ENCODE measurements around the gene PTPRC.
A peak's percentile ranks its signal among the peaks of the same experiment; 100 is the strongest.

PTPRC gene

GRCh38 chr1:198635964-198636363 is 2.9 kb upstream of the PTPRC start:
- TF ChIP-seq CTCF (IDR thresholded peaks at IDR 0.05; ENCODE audit: low read length), result no peak
- TF ChIP-seq EZH2 (IDR thresholded peaks at IDR 0.05; ENCODE audit: borderline replicate concordance, low read length), result no peak
- peak overlapping the region; percentile 84; the same call in 1 of the 2 replicates for H3K9ac ChIP-seq (ENCODE audit: low read length)

GRCh38 chr1:198636391-198636790 is 2.4 kb upstream of the PTPRC start:
- H3K9ac ChIP-seq (ENCODE audit: low read length), result peak overlapping the region; percentile 84; the same call in 1 of the 2 replicates
- H3K79me2 ChIP-seq (ENCODE audit: insufficient read depth, low read length), result peaks cover 68% of the 10 kb centered on the region
- no peaks in the 10 kb centered on the region for H3K9me2 ChIP-seq (ENCODE audit: low read depth, low read length)
- H3K4me1 ChIP-seq (ENCODE audit: insufficient read depth, low read length, severe bottlenecking), result peaks cover 79% of the 10 kb centered on the region
- no peaks in the 10 kb centered on the region for H3K9me3 ChIP-seq (ENCODE audit: low read length)
- H3K27me3 ChIP-seq (ENCODE audit: insufficient read depth, low read length), result no peaks in the 10 kb centered on the region
- H3F3A ChIP-seq (ENCODE audit: insufficient read depth, low read length), result peaks cover 15% of the 10 kb centered on the region; the same call in 1 of the 2 replicates
- peak overlapping the region; percentile 86 for H3K4me2 ChIP-seq (ENCODE audit: low read length)
- H3K36me3 ChIP-seq (ENCODE audit: insufficient read depth, low read length), result peaks cover 28% of the 10 kb centered on the region
- no peak overlapping the region for H2AFZ ChIP-seq (ENCODE audit: low read length)
- TF ChIP-seq CTCF (IDR thresholded peaks at IDR 0.05; ENCODE audit: low read length), result no peak
- H4K20me1 ChIP-seq (ENCODE audit: insufficient read depth, low read length), result no peaks in the 10 kb centered on the region
- H3K4me3 ChIP-seq (ENCODE audit: low read depth, low read length, poor library complexity, severe bottlenecking), result peak overlapping the region; percentile 68
- H3K27ac ChIP-seq (ENCODE audit: low read depth, low read length, poor library complexity, severe bottlenecking), result peak overlapping the region; percentile 99

More at GRCh38 chr1:198635964-198636363, 2.9 kb upstream of the PTPRC start:
- H3K27me3 ChIP-seq (ENCODE audit: insufficient read depth, low read length), result no peaks in the 10 kb centered on the region
- H4K20me1 ChIP-seq (ENCODE audit: insufficient read depth, low read length), result no peaks in the 10 kb centered on the region
- peak overlapping the region; percentile 86 for H3K4me2 ChIP-seq (ENCODE audit: low read length)
- H3K27ac ChIP-seq (ENCODE audit: low read depth, low read length, poor library complexity, severe bottlenecking), result peak overlapping the region; percentile 99
- peaks cover 79% of the 10 kb centered on the region for H3K4me1 ChIP-seq (ENCODE audit: insufficient read depth, low read length, severe bottlenecking)
- no peak overlapping the region for H2AFZ ChIP-seq (ENCODE audit: low read length)
- peaks cover 24% of the 10 kb centered on the region for H3K36me3 ChIP-seq (ENCODE audit: insufficient read depth, low read length)
- no peak overlapping the region for H3K4me3 ChIP-seq (ENCODE audit: low read depth, low read length, poor library complexity, severe bottlenecking)
- no peaks in the 10 kb centered on the region for H3K9me2 ChIP-seq (ENCODE audit: low read depth, low read length)
- H3F3A ChIP-seq (ENCODE audit: insufficient read depth, low read length), result peaks cover 15% of the 10 kb centered on the region; the same call in 1 of the 2 replicates
- peaks cover 66% of the 10 kb centered on the region for H3K79me2 ChIP-seq (ENCODE audit: insufficient read depth, low read length)
- H3K9me3 ChIP-seq (ENCODE audit: low read length), result no peaks in the 10 kb centered on the region

GRCh38 chr1:198637157-198637556 is 1.7 kb upstream of the PTPRC start:
- H3K4me1 ChIP-seq (ENCODE audit: insufficient read depth, low read length, severe bottlenecking), result peaks cover 79% of the 10 kb centered on the region
- peaks cover 33% of the 10 kb centered on the region for H3K36me3 ChIP-seq (ENCODE audit: insufficient read depth, low read length)
- H3K27me3 ChIP-seq (ENCODE audit: insufficient read depth, low read length), result no peaks in the 10 kb centered on the region
- no peaks in the 10 kb centered on the region for H4K20me1 ChIP-seq (ENCODE audit: insufficient read depth, low read length)
- H3K9me3 ChIP-seq (ENCODE audit: low read length), result no peaks in the 10 kb centered on the region
- H3K4me3 ChIP-seq (ENCODE audit: low read depth, low read length, poor library complexity, severe bottlenecking), result peak overlapping the region; percentile 68
- no peak overlapping the region for H2AFZ ChIP-seq (ENCODE audit: low read length)
- H3K79me2 ChIP-seq (ENCODE audit: insufficient read depth, low read length), result peaks cover 69% of the 10 kb centered on the region
- H3K4me2 ChIP-seq (ENCODE audit: low read length), result peak overlapping the region; percentile 86
- peaks cover 15% of the 10 kb centered on the region; the same call in 1 of the 2 replicates for H3F3A ChIP-seq (ENCODE audit: insufficient read depth, low read length)
- no peaks in the 10 kb centered on the region for H3K9me2 ChIP-seq (ENCODE audit: low read depth, low read length)
- H3K27ac ChIP-seq (ENCODE audit: low read depth, low read length, poor library complexity, severe bottlenecking), result peak overlapping the region; percentile 99
- H3K9ac ChIP-seq (ENCODE audit: low read length), result peak overlapping the region; percentile 84
- TF ChIP-seq CTCF (IDR thresholded peaks at IDR 0.05; ENCODE audit: low read length) (no peak), EZH2 (IDR thresholded peaks at IDR 0.05; ENCODE audit: borderline replicate concordance, low read length) (no peak)

Measured in OCI-LY1 (cell line).